C4-2B (cell line): Measurements from ENCODE around the gene TBC1D2.

ENCODE experiments used
- ZFX ChIP-seq: fragments of 450-650 bp; IDR thresholded peaks from 2 replicates; pipeline ENCODE4 v1.6.1; 2017
- TF ChIP-seq, protein P1 (sequence below): fragments of 450-650 bp; conservative IDR thresholded peaks from 2 replicates; pipeline ENCODE4 v1.5.1; 2017; ENCODE audit warnings: mild to moderate bottlenecking

GRCh38 chr9:98182069-98182820 is 73.2 kb downstream of the TBC1D2 start:
- TF ChIP-seq, protein P1, sequence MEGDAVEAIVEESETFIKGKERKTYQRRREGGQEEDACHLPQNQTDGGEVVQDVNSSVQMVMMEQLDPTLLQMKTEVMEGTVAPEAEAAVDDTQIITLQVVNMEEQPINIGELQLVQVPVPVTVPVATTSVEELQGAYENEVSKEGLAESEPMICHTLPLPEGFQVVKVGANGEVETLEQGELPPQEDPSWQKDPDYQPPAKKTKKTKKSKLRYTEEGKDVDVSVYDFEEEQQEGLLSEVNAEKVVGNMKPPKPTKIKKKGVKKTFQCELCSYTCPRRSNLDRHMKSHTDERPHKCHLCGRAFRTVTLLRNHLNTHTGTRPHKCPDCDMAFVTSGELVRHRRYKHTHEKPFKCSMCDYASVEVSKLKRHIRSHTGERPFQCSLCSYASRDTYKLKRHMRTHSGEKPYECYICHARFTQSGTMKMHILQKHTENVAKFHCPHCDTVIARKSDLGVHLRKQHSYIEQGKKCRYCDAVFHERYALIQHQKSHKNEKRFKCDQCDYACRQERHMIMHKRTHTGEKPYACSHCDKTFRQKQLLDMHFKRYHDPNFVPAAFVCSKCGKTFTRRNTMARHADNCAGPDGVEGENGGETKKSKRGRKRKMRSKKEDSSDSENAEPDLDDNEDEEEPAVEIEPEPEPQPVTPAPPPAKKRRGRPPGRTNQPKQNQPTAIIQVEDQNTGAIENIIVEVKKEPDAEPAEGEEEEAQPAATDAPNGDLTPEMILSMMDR: no peak
- TF ChIP-seq ZFX: no peak
